Body of pancreas (tissue), 4 donors: ENCODE data around the gene BANK1.

ENCODE experiments used
- CTCF ChIP-seq, 7 experiments: fragments of 450-650 bp in 4 of 7; fragments of 200-600 bp in 3 of 7; sonication (generic) in 3 of 7; IDR thresholded peaks; one replicate each; pipeline ENCODE4 v1.5.1; 2016 to 2019; ENCODE audit warnings: antibody characterized with exemption in 7 of 7
- POLR2A ChIP-seq, 3 donors: fragments of 450-650 bp; IDR thresholded peaks; one replicate each; pipeline ENCODE4 v1.6.1; 2016; ENCODE audit warnings: antibody characterized with exemption in 3 of 3, mild to moderate bottlenecking in 2 of 3

DNA sequence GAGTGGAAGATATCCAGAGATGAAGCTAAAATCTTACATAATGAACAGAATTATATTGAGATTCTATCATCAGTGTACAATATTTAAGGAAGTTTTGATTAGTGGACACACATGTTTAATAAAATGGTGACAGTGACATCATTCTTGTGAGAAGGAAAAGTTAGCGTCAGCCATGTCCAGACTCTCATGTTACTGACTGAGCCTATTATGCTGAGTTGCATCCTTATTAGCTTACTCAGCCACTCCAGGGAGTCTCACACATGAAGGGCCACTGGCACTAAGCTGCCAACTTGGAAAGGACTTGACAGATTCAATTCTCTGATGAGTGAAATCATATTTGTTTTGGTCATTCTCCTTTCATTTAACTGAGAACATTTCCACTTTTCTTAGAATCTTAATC, 170.6 kb downstream of the BANK1 start:
- TF ChIP-seq POLR2A (IDR thresholded peaks at IDR 0.05) (no peak), CTCF (IDR thresholded peaks at IDR 0.05) (no peak)
